ENCODE measurements around the gene WIPF1. TPM values are rescaled to one million over a fixed set of nuclear protein-coding genes. Genes with fewer than 3 reads are reported as not detected.

Gene WIPF1
- total and polyA plus RNA-seq, 4 donors: 40.9 to 118 (median 79.2) TPM

DNA sequence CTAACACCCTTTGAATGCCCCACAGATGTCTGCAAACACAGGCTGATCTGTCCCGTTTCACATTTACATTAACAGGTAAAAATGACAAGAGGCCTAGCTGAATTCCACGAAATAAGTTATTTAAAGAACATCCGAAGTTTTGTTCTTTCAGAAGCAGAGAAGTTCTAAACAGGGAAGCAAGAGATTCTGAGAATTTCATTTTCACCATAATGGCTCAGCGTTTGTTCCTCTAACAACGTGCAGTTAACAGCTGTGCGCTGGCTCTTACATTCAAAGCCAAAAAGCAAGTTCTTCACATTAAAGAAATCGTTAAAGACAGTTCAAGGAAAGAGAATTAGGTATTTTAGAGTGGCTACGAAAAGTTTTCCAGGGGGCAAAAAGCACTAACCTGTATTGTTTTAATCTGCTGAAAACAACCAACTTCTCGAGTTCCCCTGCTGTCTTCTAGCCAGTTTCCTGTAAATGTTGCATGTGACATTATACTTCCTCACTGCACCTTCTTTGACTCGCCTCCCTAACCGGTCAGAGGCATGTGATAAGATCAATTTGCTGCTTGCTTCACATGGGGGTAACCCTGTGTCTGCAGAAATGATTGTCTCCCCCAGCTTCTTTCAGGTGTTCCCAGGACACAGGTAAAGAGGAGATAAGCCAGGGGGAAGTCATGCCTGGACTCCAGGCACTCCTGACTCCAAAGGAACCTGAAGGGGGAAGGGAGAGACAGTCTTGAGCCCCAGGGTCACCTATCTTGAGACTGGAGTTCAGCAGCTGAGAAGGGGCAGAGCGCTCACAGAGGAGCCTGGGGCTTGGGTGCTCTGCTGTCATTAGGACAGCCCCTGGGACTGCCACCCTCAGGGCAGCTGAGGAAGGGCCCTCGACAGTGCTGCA, 36.8 kb upstream of the WIPF1 start:
- H3K36me3 ChIP-seq (ENCODE audit: control insufficient read depth in 1 of 2, insufficient read depth in 2 of 2, low read length in 1 of 2): no peaks in the 10 kb centered on the region
- peak; percentile 50 for ATAC-seq (ENCODE audit: low FRiP score)
- intact Hi-C loops (cut with DNase I): no loop called here
- no peak for DNase-seq
- no peaks in the 10 kb centered on the region for H3K9me3 ChIP-seq (ENCODE audit: control insufficient read depth, low read length)
- 59 to 60% methylated on average over 13 of the region's 13 CpGs for WGBS, 2 donors
- H3K4me1 ChIP-seq (ENCODE audit: control insufficient read depth in 1 of 2, insufficient read depth in 2 of 2, low read length in 2 of 2): peaks cover 8 to 38% of the 10 kb centered on the region in 2 donors
- H3K27me3 ChIP-seq (ENCODE audit: control insufficient read depth in 1 of 2, insufficient read depth in 2 of 2, low read length in 1 of 2): no peaks in the 10 kb centered on the region
- H3K4me3 ChIP-seq (ENCODE audit: low read length in 2 of 2): no peak overlapping the region
- H3K27ac ChIP-seq (ENCODE audit: low read depth in 1 of 2, low read length in 2 of 2): peak overlapping the region in 1 of 2 donors; percentile 12

DNA sequence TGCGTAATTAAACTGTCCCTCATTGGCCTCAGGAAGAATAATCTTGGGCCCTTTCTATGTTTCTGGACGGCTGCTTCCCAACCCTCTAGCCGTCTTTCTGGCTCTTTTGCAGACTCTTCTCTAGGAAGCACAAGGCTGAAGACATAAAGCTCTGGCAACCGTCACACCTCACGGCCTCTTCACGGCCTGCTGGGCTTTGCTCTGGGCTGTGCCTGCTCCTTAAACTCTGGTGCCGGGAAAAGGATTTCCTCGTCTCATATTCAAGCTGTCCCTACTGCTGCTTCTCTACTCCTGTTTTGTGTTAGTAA, 36.0 kb upstream of the WIPF1 start:
- DNase-seq: no peak
- intact Hi-C loops (cut with DNase I): no loop called here
- peak; percentile 58 for ATAC-seq (ENCODE audit: low FRiP score)
- Histone ChIP-seq H3K27me3 (ENCODE audit: control insufficient read depth in 1 of 2, insufficient read depth in 2 of 2, low read length in 1 of 2) (no peaks in the 10 kb centered on the region), H3K36me3 (ENCODE audit: control insufficient read depth in 1 of 2, insufficient read depth in 2 of 2, low read length in 1 of 2) (no peaks in the 10 kb centered on the region), H3K4me1 (ENCODE audit: control insufficient read depth in 1 of 2, insufficient read depth in 2 of 2, low read length in 2 of 2) (peaks cover 8 to 45% of the 10 kb centered on the region in 2 donors), H3K27ac (ENCODE audit: low read depth in 1 of 2, low read length in 2 of 2) (no peak overlapping the region), H3K9me3 (ENCODE audit: control insufficient read depth, low read length) (no peaks in the 10 kb centered on the region), H3K4me3 (ENCODE audit: low read length in 2 of 2) (no peak overlapping the region)
- WGBS, 2 donors: 57 to 61% methylated on average over 8 of the region's 8 CpGs

DNA sequence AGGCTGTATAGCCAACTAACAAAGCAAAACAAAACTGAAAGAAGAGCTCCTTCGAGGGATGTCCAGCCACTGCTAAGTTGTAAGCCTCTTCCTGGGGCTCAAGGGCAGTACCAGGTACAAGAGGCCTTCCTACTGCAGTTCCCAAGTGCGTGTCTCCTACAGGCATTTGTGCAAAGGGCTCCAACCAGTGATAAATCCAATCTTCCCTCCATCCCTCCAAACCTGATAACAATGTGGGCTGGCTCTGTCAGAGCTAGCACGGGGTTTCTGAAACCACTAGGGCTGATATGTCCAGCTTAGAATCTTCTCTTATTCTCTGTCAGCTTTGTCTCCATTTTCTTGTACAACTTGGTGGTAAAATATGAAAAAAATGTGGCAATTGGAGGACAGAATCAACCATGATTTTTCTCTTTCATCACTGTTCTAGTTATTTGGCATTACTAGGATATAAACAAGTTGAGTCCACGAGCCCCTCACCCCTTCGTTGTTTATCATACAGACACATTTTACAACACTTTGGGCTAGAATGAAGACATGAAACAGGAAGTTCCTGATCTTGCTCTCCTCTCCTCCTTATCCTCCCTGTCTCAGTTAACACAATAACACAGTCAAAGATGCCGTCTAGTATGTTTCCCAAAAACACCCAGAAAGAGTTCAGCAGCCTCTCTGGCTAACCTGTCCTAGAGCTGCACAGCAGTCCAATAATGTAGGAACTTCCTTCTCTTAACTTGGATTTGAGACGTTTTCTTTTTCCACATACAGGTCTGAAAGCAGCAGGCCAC, 35.4 kb upstream of the WIPF1 start:
- DNase-seq (no peak), ATAC-seq (ENCODE audit: low FRiP score) (no peak)
- 64% methylated on average over 7 of the region's 7 CpGs for WGBS, 2 donors

DNA sequence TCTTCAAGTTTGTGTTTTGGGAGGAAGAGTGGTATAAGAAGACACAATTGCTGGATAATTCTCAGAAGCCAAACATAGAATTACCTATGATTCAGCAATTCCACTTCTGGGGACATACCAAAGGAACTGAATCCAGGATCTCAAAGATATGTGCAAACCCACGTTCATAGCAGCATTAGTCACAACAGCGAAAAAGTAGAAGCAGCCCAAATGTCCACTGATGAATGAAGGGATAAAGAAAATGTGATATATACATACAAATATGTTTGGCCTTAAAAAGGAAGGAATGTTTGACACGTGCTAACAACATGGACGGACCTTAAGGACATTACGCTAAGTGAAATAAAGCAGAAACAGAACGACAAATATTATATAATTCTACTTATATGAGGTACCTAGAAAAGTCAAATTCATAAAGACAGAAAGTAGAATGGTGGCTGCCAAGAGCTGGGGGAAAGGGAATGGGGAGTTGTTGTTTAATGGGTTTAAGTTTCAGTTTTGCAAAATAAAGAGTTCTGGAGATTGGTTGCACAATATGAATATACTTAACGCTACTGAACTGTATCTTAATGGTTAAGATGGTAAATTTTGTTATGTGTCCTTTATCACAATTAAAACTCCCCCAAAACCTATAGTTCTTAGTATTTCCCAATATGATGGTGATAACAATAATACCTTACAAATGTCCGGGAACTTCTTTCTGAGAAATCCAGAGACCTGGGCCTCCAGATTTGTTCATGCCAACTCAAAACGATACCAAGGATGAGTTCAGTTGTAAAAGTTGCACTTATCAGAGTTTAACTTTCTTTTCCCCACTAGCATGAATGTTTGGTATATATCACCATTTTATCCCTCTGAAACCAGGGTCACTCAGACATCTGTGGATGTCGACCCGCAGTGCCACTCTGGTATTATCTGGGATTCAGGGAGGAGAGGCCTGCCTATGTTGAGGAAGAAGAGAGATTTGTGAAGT, 33.7 kb upstream of the WIPF1 start:
- Histone ChIP-seq H3K9me3 (ENCODE audit: control insufficient read depth, low read length) (no peaks in the 10 kb centered on the region), H3K27me3 (ENCODE audit: control insufficient read depth in 1 of 2, insufficient read depth in 2 of 2, low read length in 1 of 2) (no peaks in the 10 kb centered on the region), H3K27ac (ENCODE audit: low read depth in 1 of 2, low read length in 2 of 2) (no peak overlapping the region), H3K4me1 (ENCODE audit: control insufficient read depth in 1 of 2, insufficient read depth in 2 of 2, low read length in 2 of 2) (peaks cover 9 to 50% of the 10 kb centered on the region in 2 donors), H3K36me3 (ENCODE audit: control insufficient read depth in 1 of 2, insufficient read depth in 2 of 2, low read length in 1 of 2) (no peaks in the 10 kb centered on the region), H3K4me3 (ENCODE audit: low read length in 2 of 2) (no peak overlapping the region)
- 83 to 84% methylated on average over 11 of the region's 11 CpGs for WGBS, 2 donors
- DNase-seq (no peak), ATAC-seq (ENCODE audit: low FRiP score) (no peak)
- intact Hi-C loops (cut with DNase I): no loop called here

More for the DNA sequence above, 35.4 kb upstream of the WIPF1 start:
- Histone ChIP-seq H3K27me3 (ENCODE audit: control insufficient read depth in 1 of 2, insufficient read depth in 2 of 2, low read length in 1 of 2) (no peaks in the 10 kb centered on the region), H3K4me3 (ENCODE audit: low read length in 2 of 2) (no peak overlapping the region), H3K9me3 (ENCODE audit: control insufficient read depth, low read length) (no peaks in the 10 kb centered on the region), H3K36me3 (ENCODE audit: control insufficient read depth in 1 of 2, insufficient read depth in 2 of 2, low read length in 1 of 2) (no peaks in the 10 kb centered on the region), H3K4me1 (ENCODE audit: control insufficient read depth in 1 of 2, insufficient read depth in 2 of 2, low read length in 2 of 2) (peaks cover 11 to 45% of the 10 kb centered on the region in 2 donors), H3K27ac (ENCODE audit: low read depth in 1 of 2, low read length in 2 of 2) (peak overlapping the region in 1 of 2 donors; percentile 24)
- intact Hi-C loops (cut with DNase I): no loop called here

DNA sequence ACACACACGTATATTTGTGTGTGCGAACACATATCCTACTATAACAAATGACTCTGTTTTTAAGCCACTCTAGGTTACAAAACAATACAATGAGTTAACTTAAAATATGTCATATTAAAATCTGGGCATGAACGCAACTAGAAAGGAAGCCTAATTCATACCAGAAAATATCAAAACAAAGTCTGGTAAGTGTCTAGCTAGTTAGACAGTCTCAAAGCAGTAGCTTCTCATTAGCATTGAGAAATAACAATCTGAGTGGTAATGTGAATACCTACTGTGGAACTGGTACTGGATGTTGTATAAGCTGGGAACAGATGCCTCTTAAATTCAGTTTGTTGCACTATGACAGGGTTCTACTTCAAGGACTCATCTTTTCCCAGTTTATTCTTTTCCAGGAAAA, 32.5 kb upstream of the WIPF1 start:
- no peak for ATAC-seq (ENCODE audit: low FRiP score)
- no peaks in the 10 kb centered on the region for H3K36me3 ChIP-seq (ENCODE audit: control insufficient read depth in 1 of 2, insufficient read depth in 2 of 2, low read length in 1 of 2)
- H3K4me3 ChIP-seq (ENCODE audit: low read length in 2 of 2): no peak overlapping the region
- intact Hi-C loops (cut with DNase I): no loop called here
- no peaks in the 10 kb centered on the region for H3K27me3 ChIP-seq (ENCODE audit: control insufficient read depth in 1 of 2, insufficient read depth in 2 of 2, low read length in 1 of 2)
- H3K4me1 ChIP-seq (ENCODE audit: control insufficient read depth in 1 of 2, insufficient read depth in 2 of 2, low read length in 2 of 2): peaks cover 9 to 47% of the 10 kb centered on the region in 2 donors
- no peaks in the 10 kb centered on the region for H3K9me3 ChIP-seq (ENCODE audit: control insufficient read depth, low read length)
- 44 to 48% methylated on average over 3 of the region's 3 CpGs for WGBS, 2 donors
- DNase-seq: no peak
- peak overlapping the region in 1 of 2 donors; percentile 36 for H3K27ac ChIP-seq (ENCODE audit: low read depth in 1 of 2, low read length in 2 of 2)

DNA sequence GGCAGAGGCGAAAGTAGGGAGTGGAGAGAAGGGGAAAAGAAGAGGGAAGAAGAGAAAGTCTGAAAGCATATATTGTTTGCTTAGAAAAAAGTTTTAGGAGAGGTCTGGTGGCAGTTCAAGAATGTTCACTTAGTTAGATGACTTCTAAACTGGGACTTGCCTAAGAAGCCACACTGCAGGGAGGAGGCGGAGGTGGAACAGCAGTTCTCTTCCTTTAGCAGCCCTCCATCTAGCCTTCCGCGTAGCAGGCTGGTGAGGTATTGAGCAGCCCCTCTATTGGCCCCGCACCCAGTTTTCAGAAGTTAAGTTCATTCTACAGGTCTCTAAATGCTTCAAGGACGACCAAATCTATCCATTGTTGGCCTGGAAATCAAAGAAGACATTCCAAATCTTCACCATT, 31.9 kb upstream of the WIPF1 start:
- Histone ChIP-seq H3K9me3 (ENCODE audit: control insufficient read depth, low read length) (no peaks in the 10 kb centered on the region), H3K4me1 (ENCODE audit: control insufficient read depth in 1 of 2, insufficient read depth in 2 of 2, low read length in 2 of 2) (peaks cover 9 to 44% of the 10 kb centered on the region in 2 donors), H3K4me3 (ENCODE audit: low read length in 2 of 2) (no peak overlapping the region), H3K36me3 (ENCODE audit: control insufficient read depth in 1 of 2, insufficient read depth in 2 of 2, low read length in 1 of 2) (no peaks in the 10 kb centered on the region), H3K27ac (ENCODE audit: low read depth in 1 of 2, low read length in 2 of 2) (no peak overlapping the region), H3K27me3 (ENCODE audit: control insufficient read depth in 1 of 2, insufficient read depth in 2 of 2, low read length in 1 of 2) (no peaks in the 10 kb centered on the region)
- intact Hi-C loops (cut with DNase I): no loop called here
- ATAC-seq (ENCODE audit: low FRiP score) (no peak), DNase-seq (no peak)
- WGBS, 2 donors: 73 to 80% methylated on average over 6 of the region's 6 CpGs

DNA sequence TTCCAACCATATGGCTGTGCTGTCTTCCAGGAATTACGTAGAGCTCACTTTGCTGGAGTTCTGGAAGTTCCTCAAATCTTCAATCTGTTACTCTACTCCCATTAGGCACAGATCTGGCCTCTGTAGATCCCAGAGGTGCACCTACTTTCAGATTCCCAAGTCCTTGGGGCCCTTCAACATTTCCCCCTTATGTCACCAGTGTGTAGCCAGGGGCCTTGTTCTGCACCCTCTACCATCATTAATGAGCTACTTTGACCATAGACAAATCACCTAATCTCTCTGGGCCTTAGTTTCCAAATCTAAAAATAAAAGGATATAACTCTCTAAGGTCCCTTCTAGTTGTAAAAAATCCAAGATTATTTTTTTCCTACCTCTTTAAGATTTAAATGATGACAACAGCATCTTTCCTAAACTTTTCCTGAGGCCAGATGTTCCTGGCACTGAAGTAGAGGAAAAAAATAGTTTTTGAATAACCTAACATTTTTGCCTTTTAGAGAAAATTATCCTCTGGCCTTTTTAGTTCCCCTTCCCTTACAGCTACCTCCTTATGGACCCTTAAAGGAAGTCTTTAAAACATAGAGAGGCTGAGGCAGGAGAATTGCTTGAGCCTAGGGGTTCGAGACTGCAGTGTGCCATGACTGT, 31.0 kb upstream of the WIPF1 start:
- Histone ChIP-seq H3K27ac (ENCODE audit: low read depth in 1 of 2, low read length in 2 of 2) (peak overlapping the region; percentile 33 to 64), H3K36me3 (ENCODE audit: control insufficient read depth in 1 of 2, insufficient read depth in 2 of 2, low read length in 1 of 2) (no peaks in the 10 kb centered on the region)

DNA sequence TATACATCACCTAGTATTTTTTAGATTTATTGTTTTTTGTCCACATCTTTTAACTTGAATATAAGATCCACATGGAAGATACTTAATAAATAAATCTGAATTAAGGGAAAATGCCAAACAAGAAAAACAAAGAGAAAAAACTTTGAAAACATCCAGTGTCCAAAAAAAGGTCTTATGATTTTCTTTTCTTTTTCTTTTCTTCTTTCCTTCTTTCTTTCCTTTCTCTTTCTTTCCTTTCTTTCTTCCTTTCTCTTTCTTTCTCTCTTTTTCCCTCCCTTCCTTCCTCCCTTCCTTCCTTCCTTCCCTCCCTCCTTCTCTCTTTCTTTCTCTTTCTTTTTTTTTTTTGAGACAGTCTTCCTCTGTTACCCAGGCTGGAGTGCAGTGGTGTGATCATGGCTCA, 29.6 kb upstream of the WIPF1 start:
- Histone ChIP-seq H3K4me3 (ENCODE audit: low read length in 2 of 2) (no peak overlapping the region), H3K36me3 (ENCODE audit: control insufficient read depth in 1 of 2, insufficient read depth in 2 of 2, low read length in 1 of 2) (no peaks in the 10 kb centered on the region), H3K4me1 (ENCODE audit: control insufficient read depth in 1 of 2, insufficient read depth in 2 of 2, low read length in 2 of 2) (peaks cover 8 to 37% of the 10 kb centered on the region in 2 donors), H3K27ac (ENCODE audit: low read depth in 1 of 2, low read length in 2 of 2) (no peak overlapping the region), H3K9me3 (ENCODE audit: control insufficient read depth, low read length) (no peaks in the 10 kb centered on the region), H3K27me3 (ENCODE audit: control insufficient read depth in 1 of 2, insufficient read depth in 2 of 2, low read length in 1 of 2) (no peaks in the 10 kb centered on the region)
- no peak for DNase-seq
- intact Hi-C loops (cut with DNase I): no loop called here
- ATAC-seq (ENCODE audit: low FRiP score): no peak

More for the DNA sequence above, 31.0 kb upstream of the WIPF1 start:
- WGBS, 2 donors: 93 to 94% methylated on average over 2 of the region's 2 CpGs
- H3K4me3 ChIP-seq (ENCODE audit: low read length in 2 of 2): no peak overlapping the region
- intact Hi-C loops (cut with DNase I): no loop called here
- no peak for DNase-seq
- no peak for ATAC-seq (ENCODE audit: low FRiP score)
- H3K27me3 ChIP-seq (ENCODE audit: control insufficient read depth in 1 of 2, insufficient read depth in 2 of 2, low read length in 1 of 2): no peaks in the 10 kb centered on the region
- H3K9me3 ChIP-seq (ENCODE audit: control insufficient read depth, low read length): no peaks in the 10 kb centered on the region
- H3K4me1 ChIP-seq (ENCODE audit: control insufficient read depth in 1 of 2, insufficient read depth in 2 of 2, low read length in 2 of 2): peaks cover 9 to 42% of the 10 kb centered on the region in 2 donors

All from aorta (tissue), 5 donors.